Loucy (cell line): ENCODE results near the gene TM9SF3.

ENCODE experiments used
- CTCF ChIP-seq: fragments of 200-600 bp; sonication (generic); conservative IDR thresholded peaks from 2 replicates; pipeline ENCODE4 v1.5.1; 2014; ENCODE audit warnings: mild to moderate bottlenecking, antibody characterized with exemption, low read length
- EZH2phosphoT487 ChIP-seq: fragments of 200-600 bp; IDR thresholded peaks from 2 replicates; pipeline ENCODE4 v1.6.1; 2018; ENCODE audit warnings: antibody characterized with exemption, mild to moderate bottlenecking, moderate library complexity, borderline replicate concordance

GRCh38 chr10:96568402-96568801, 18.4 kb downstream of the TM9SF3 start:
- TF ChIP-seq EZH2phosphoT487, result no peak
- no peak for TF ChIP-seq CTCF
